GM19099 (cell line): ENCODE data around the gene GRIK5.

Experiments used
- POLR2A ChIP-seq: IDR thresholded peaks from 3 replicates; pipeline ENCODE4 v1.6.1; 2011; ENCODE audit warnings: low read depth; ENCODE audit not compliant: insufficient read length; ENCODE audit errors: extremely low read depth

The GRIK5 gene

GRCh38 chr19:42024622-42025111 is 45.3 kb downstream of the GRIK5 start:
- no peak for TF ChIP-seq POLR2A

DNA sequence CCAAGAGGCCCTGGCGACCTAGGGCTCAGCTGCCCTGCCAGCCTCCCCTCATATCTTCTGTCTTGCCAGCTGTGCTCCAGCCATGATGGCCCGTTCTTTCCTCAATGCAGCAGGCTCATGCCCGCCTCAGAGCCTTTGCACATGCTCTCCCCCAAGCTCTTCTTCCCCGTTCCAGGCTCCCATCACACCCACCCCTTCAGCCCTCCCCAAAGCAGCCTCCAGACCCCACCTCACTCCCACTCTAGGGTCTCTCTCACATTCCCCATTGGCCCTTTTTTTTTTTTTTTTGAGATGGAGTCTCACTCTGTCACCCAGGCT is 46.1 kb downstream of the GRIK5 start:
- TF ChIP-seq POLR2A, result no peak

- no peak for TF ChIP-seq POLR2A
Observed at GRCh38 chr19:42023121-42023942, 46.7 kb downstream of the GRIK5 start.

- no peak for TF ChIP-seq POLR2A
Observed at GRCh38 chr19:42022616-42023015, 47.4 kb downstream of the GRIK5 start.

GRCh38 chr19:42021185-42021584 is 48.8 kb downstream of the GRIK5 start:
- no peak for TF ChIP-seq POLR2A

DNA sequence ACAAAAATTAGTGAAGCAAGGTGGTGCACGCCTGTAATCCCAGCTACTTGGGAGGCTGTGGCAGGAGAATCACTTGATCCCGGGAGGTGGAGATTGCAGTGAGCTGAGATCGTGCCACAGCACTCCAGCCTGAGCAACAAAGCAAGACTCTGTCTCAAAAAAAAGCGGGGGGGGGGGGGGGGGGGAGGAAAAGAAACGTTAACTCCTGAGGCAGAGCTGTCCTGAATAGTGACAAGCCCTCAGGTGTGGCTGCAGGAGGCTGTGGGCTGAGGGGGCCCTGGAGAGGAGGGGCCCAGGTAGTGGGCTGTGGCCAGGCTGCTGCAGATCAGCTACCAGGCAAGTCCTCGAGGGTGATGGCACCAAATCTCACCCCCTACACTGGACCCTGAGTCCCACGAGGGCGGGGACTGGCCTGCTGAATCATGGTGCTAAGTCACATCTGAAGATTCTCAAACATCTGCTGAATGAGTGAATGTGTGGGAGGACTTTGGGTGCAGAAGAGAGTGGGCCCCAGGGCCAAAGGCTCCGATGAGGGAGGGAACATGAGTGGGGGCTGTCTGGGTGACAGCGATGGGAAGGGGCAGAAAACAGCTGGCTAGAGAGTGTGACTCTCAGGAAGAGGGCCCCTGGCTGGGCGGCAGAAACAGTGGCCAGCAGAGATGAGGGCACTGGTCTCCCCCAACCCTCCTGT is 51.4 kb downstream of the GRIK5 start:
- no peak for TF ChIP-seq POLR2A

- no peak for TF ChIP-seq POLR2A
Observed at GRCh38 chr19:42017040-42017439, 53.0 kb downstream of the GRIK5 start.

GRCh38 chr19:42010245-42011126 is 59.5 kb downstream of the GRIK5 start:
- TF ChIP-seq POLR2A, result no peak

DNA sequence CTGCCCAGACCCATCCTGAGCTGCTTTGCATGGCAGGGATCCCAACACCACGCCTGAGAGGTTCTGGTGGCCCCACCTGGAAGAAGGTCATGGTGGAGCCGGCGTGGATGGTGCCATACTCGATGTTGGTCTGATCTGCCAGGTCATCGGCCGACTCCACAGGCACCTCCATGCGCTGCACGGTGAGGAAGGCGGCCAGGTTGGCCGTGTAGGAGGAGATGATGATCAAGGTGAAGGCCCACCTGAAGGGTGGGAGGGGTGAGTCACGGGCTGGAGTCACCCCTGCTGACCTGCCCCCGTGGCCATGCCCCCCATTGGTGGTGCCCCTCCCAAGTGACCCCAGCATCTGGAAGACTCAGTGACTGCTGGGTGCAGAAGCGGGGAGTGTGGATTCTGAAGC is 63.4 kb downstream of the GRIK5 start:
- no peak for TF ChIP-seq POLR2A

DNA sequence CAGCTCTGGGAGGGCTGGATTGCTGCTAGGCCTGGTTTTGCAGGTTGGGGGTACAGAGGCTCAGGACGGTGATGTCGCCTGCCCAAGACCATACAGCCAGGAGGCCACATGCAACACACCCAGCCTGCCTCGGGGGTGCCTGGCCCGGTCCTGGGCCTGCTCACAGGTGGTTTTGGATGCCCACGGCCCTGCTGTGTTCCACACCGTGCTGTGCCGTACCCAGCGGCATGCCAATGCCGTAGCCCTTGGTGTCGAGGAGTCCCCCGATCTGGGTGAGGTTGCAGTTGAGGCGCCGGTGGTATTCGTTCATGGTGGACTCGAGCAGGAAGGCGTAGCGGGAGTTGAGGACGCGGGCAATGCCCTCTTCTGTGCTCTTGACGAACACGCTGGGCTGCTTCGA is 64.5 kb downstream of the GRIK5 start:
- no peak for TF ChIP-seq POLR2A

DNA sequence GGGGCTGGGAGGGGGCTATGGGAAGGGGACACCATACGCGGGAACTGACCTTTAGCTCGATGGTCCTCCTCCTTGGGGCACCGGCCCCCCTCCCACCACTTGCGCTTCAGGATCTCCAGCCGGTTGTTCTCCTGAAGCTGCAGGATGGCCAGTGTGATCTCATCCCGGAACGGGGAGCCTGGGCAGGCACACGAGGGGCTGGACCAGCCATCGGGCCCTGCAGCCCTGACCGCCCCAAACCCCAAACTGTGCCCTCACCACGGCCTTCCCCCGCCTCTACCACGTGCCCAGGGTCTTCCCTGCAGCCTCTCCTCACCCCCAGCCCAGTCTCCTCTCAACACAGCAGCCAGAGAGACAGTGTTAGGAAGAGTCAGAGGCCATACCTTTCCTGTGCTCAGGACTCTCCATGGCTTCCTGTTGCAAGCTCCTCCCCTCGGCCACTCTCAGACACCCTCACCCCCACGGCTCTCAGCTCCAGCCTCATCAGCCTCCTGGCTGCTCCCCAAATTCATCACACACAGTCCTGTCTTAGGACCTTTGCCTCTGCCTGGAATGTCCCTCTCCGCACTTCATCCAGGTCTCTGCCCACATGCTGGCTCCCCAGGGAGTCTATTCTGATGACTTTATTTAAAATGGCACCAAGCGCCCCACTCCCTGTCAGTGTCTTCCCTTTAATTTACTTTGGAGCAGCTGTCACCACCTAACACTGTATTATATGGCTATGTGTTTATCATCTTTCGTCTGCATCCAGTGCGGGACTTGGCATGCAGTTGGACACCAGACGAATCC is 66.3 kb downstream of the GRIK5 start:
- no peak for TF ChIP-seq POLR2A

DNA sequence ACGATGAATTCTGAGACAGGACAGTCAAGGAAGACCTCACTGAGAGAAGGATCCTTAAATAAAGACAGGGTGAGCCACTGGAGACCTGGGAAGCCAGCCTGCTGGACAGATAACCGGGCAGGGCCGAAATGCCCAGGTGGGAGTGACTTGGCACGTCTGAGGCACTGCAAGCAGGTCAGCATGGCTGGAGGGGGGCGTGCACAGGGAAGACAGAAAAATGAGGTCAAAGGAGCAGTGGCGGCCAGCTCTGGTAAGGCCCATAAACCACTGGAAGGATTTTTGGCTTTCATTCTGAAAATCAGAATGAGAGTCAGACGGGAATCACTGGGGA is 70.2 kb downstream of the GRIK5 start:
- no peak for TF ChIP-seq POLR2A

- TF ChIP-seq POLR2A, result no peak
Observed at GRCh38 chr19:41999071-41999877, 70.7 kb downstream of the GRIK5 start.
